Lung (tissue), 12 donors: ENCODE data around the gene RBP3. TPM values are rescaled to one million over a fixed set of nuclear protein-coding genes. Genes with fewer than 3 reads are reported as not detected.
A peak's percentile ranks its signal among the peaks of the same experiment; 100 is the strongest.

Experiments
- ATAC-seq: fragments of 200-7000 bp; cut with Tn5 transposase; one replicate; pipeline ENCODE4 v1.9.1; 2020; ENCODE audit warnings: moderate number of reproducible peaks; ENCODE audit not compliant: insufficient read depth, low FRiP score
- DNase-seq, 3 donors: peaks; one replicate each; pipeline ENCODE4 v3.0.0-alpha.2; 2013 to 2017
- H3K27ac ChIP-seq, 2 donors: one replicate each; pipeline ENCODE4 v1.5.1; 2013; ENCODE audit warnings: mild to moderate bottlenecking in 2 of 2, moderate library complexity in 2 of 2, control low read depth in 1 of 2, inconsistent platforms in 1 of 2, low read depth in 1 of 2, low read length in 1 of 2
- H3K27me3 ChIP-seq, 3 donors: one replicate each; pipeline ENCODE4 v1.5.1; 2013; ENCODE audit warnings: low read length in 2 of 3; ENCODE audit not compliant: control insufficient read depth in 3 of 3, insufficient read depth in 3 of 3
- H3K36me3 ChIP-seq, 4 donors: one replicate each; pipeline ENCODE4 v1.5.1; 2013; ENCODE audit warnings: low read length in 4 of 4, mild to moderate bottlenecking in 1 of 4, moderate library complexity in 1 of 4; ENCODE audit not compliant: control insufficient read depth in 4 of 4, insufficient read depth in 4 of 4
- H3K4me1 ChIP-seq, 5 donors: one replicate each; pipeline ENCODE4 v1.5.1; 2013; ENCODE audit warnings: low read length in 5 of 5, mild to moderate bottlenecking in 2 of 5, moderate library complexity in 1 of 5; ENCODE audit not compliant: control insufficient read depth in 5 of 5, insufficient read depth in 5 of 5
- H3K4me3 ChIP-seq: one replicate; pipeline ENCODE4 v1.5.1; 2013; ENCODE audit warnings: mild to moderate bottlenecking, control low read depth, moderate library complexity
- H3K9ac ChIP-seq, 2 donors: one replicate each; pipeline ENCODE4 v1.5.1; 2013; ENCODE audit warnings: low read length in 2 of 2, control low read depth in 1 of 2; ENCODE audit not compliant: insufficient read depth in 1 of 2
- H3K9me3 ChIP-seq, 4 donors: one replicate each; pipeline ENCODE4 v1.5.1; 2013; ENCODE audit warnings: low read length in 3 of 4, mild to moderate bottlenecking in 1 of 4, moderate library complexity in 1 of 4; ENCODE audit not compliant: control insufficient read depth in 4 of 4, insufficient read depth in 3 of 4
- CTCF ChIP-seq: IDR thresholded peaks from 2 replicates; pipeline ENCODE4 v1.5.1; 2012; ENCODE audit warnings: mild to moderate bottlenecking; ENCODE audit errors: control extremely low read depth, extremely low read depth
- WGBS, 2 donors: extraction: QIAGEN DNeasy Blood & Tissue Kit; methylation state at CpG; one replicate each; pipeline ENCODE4 v1.1.7; 2013; 5-methylcytosine and 5-hydroxymethylcytosine counted together
- polyA plus RNA-seq, 2 donors: library from polyadenylated mRNA; stranded (reverse); fragments of 200-250 nt; gene quantifications; one replicate each; pipeline ENCODE4 v1.2.1, GENCODE V29; 2013
- total RNA-seq, 2 donors: library from RNA; depleted of rRNA in 1 of 2; stranded (reverse); fragments of >200 nt in 1 of 2; gene quantifications; one replicate each; pipeline ENCODE4 v1.2.1, GENCODE V29; 2014 to 2021
- donor health status: control.
- donor health status: control.
- donor health status: Bipolar disorder and iron deficiency.
- donor health status: healthy.
- donor health status: DM: yes; HTN: yes; CAD: no.

Gene RBP3
- total and polyA plus RNA-seq, 4 donors, result 0.01 TPM; not detected in 3

GRCh38 chr10:47364366-47364765 lies 16.2 kb downstream of the RBP3 start:
- H3K27ac ChIP-seq, result no peak overlapping the region
- no peaks in the 10 kb centered on the region for H3K9me3 ChIP-seq
- no peak for ATAC-seq
- no peaks in the 10 kb centered on the region for H3K4me1 ChIP-seq
- DNase-seq, result peak in 1 of 3 donors; percentile 2
- H3K9ac ChIP-seq, result no peak overlapping the region
- no peak overlapping the region for H3K4me3 ChIP-seq
- H3K27me3 ChIP-seq, result no peaks in the 10 kb centered on the region
- TF ChIP-seq CTCF, result no peak
- H3K36me3 ChIP-seq, result no peaks in the 10 kb centered on the region
- WGBS, 2 donors, result 69 to 79% methylated on average over 4 of the region's 4 CpGs

- WGBS, 2 donors, result 91 to 93% methylated on average over 6 of the region's 6 CpGs
- DNase-seq (peak in 1 of 3 donors; percentile 8), ATAC-seq (no peak)
- Histone ChIP-seq H3K9ac (no peak overlapping the region), H3K9me3 (no peaks in the 10 kb centered on the region), H3K27ac (no peak overlapping the region), H3K4me1 (no peaks in the 10 kb centered on the region), H3K4me3 (no peak overlapping the region), H3K36me3 (no peaks in the 10 kb centered on the region), H3K27me3 (no peaks in the 10 kb centered on the region)
- no peak for TF ChIP-seq CTCF
These were observed 16.7 kb downstream of the RBP3 start for GRCh38 chr10:47364911-47365310.

GRCh38 chr10:47365431-47366180 lies 17.4 kb downstream of the RBP3 start:
- ATAC-seq (no peak), DNase-seq (peak in 1 of 3 donors; percentile 2)
- WGBS, 2 donors, result 90 to 94% methylated on average over 9 of the region's 9 CpGs
- Histone ChIP-seq H3K27ac (no peak overlapping the region), H3K9me3 (no peaks in the 10 kb centered on the region), H3K36me3 (no peaks in the 10 kb centered on the region), H3K4me3 (no peak overlapping the region), H3K27me3 (no peaks in the 10 kb centered on the region), H3K4me1 (no peaks in the 10 kb centered on the region), H3K9ac (no peak overlapping the region)
- no peak for TF ChIP-seq CTCF
